Mesothelial cell of epicardium (in vitro differentiated cells): ENCODE data around the gene CEP97. TPM values are rescaled to one million over a fixed set of nuclear protein-coding genes. Genes with fewer than 3 reads are reported as not detected.
"Not testable (repeated sequence)": the region's sequence is repeated elsewhere in the genome, so short reads cannot be mapped to it uniquely, and the experiment has no call there.

Source experiments
- DNase-seq, 2 experiments: peaks; one replicate each; pipeline ENCODE4 v3.0.0; 2021; ENCODE audit warnings: low spot score in 2 of 2; ENCODE audit not compliant: unreplicated experiment in 2 of 2
- H3K27ac Mint-ChIP-seq: 2 replicates; pipeline ENCODE4 v1.8.0; 2021; ENCODE audit warnings: mixed read lengths
- H3K27me3 Mint-ChIP-seq: 2 replicates; pipeline ENCODE4 v1.8.0; 2021; ENCODE audit warnings: low read depth, mixed read lengths
- H3K36me3 Mint-ChIP-seq: 2 replicates; pipeline ENCODE4 v1.8.0; 2021; ENCODE audit warnings: mixed read lengths
- H3K4me1 Mint-ChIP-seq: 2 replicates; pipeline ENCODE4 v1.8.0; 2021; ENCODE audit warnings: mixed read lengths
- H3K4me3 Mint-ChIP-seq: 2 replicates; pipeline ENCODE4 v1.8.0; 2021; ENCODE audit warnings: mild to moderate bottlenecking, moderate library complexity, mixed read lengths
- H3K9me3 Mint-ChIP-seq: 2 replicates; pipeline ENCODE4 v1.8.0; 2021; ENCODE audit warnings: mixed read lengths
- CTCF ChIP-seq: fragments of 200-600 bp; sonication (generic); IDR thresholded peaks from one replicate; pipeline ENCODE4 v1.5.0; 2021; ENCODE audit warnings: antibody characterized with exemption; ENCODE audit not compliant: unreplicated experiment
- total RNA-seq: library from RNA; stranded (reverse); gene quantifications from 3 replicates; pipeline ENCODE4 v1.2.1, GENCODE V29; 2021

Gene CEP97
- total RNA-seq, 1 donor from 2014 or later, result 18.7 TPM

DNA sequence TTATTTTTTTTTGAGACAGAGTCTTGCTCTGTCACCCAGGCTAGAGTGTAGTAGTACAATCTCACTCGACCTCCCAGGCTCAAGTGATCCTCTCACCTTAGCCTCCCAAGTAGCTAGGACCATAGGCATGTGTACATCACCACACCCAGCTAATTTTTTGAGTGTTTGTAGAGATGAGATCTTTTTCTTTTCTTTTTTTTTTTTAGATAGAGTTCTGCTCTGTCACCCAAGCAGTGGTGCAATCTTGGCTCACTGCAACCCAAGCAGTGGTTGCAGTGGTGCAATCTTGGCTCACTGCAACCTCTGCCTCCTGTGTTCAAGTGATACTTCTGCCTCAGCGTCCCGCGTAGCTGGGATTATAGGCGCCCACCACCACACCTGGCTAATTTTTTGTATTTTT is 5.2 kb downstream of the CEP97 start:
- no peaks in the 10 kb centered on the region for H3K27me3 Mint-ChIP-seq
- H3K9me3 Mint-ChIP-seq, result peaks cover 6% of the 10 kb centered on the region
- H3K4me1 Mint-ChIP-seq, result peaks cover 8% of the 10 kb centered on the region
- no peak overlapping the region for H3K27ac Mint-ChIP-seq
- no peak for DNase-seq
- peaks cover 35% of the 10 kb centered on the region for H3K36me3 Mint-ChIP-seq
- TF ChIP-seq CTCF, result no peak
- no peak overlapping the region for H3K4me3 Mint-ChIP-seq

DNA sequence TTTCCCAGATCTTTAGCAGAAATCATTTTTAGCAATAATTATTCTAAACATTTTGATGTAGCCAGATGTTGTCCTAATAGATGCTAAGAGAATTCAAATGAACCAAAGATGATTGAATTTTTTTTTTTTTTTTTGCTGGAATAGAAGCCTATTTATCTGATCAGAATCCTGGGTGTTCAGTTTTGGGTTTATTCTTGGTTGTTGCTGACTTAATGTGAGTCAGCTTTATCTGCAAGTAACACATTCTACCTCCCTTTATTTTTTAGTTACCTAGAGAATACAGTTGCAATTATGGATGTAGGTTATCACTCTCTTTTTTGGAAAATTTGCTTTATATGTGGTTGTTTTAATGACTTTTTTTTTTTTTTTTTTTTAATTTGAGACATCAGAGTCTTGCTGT is 6.4 kb downstream of the CEP97 start:
- Mint-ChIP-seq H3K36me3 (peaks cover 47% of the 10 kb centered on the region), H3K4me1 (peaks cover 3% of the 10 kb centered on the region), H3K27ac (no peak overlapping the region), H3K4me3 (no peak overlapping the region), H3K9me3 (peaks cover 14% of the 10 kb centered on the region), H3K27me3 (no peaks in the 10 kb centered on the region)
- no peak for DNase-seq
- TF ChIP-seq CTCF, result no peak

GRCh38 chr3:101732240-101732641 is 7.8 kb downstream of the CEP97 start:
- H3K36me3 Mint-ChIP-seq, result peaks cover 60% of the 10 kb centered on the region
- H3K4me3 Mint-ChIP-seq, result no peak overlapping the region
- peaks cover 24% of the 10 kb centered on the region for H3K9me3 Mint-ChIP-seq
- H3K4me1 Mint-ChIP-seq, result no peaks in the 10 kb centered on the region
- no peak overlapping the region for H3K27ac Mint-ChIP-seq
- DNase-seq, result no peak
- no peak for TF ChIP-seq CTCF
- H3K27me3 Mint-ChIP-seq, result no peaks in the 10 kb centered on the region

DNA sequence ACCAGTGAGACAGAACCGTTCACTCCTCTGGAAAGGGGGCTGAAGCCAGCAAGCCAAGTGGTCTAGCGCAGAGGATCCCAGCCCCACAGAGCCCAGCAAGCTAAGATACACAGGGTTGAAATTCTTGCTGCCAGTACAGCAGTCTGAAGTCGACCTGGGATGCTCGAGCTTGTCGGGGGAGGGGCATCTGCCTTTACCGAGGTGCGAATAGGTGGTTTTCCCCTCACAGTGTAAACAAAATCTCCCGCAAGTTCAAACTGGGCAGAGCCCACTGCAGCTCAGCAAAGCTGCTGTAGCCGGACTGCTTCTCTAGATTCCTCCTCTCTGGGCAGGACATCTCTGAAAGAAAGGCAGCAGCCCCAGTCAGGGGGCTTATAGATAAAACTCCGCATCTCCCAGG is 11.4 kb downstream of the CEP97 start:
- Mint-ChIP-seq H3K4me1 (no peaks in the 10 kb centered on the region), H3K36me3 (peaks cover 80% of the 10 kb centered on the region), H3K4me3 (no peak overlapping the region), H3K27me3 (no peaks in the 10 kb centered on the region), H3K27ac (no peak overlapping the region), H3K9me3 (peaks cover 50% of the 10 kb centered on the region)
- DNase-seq, result no peak
- TF ChIP-seq CTCF, result no peak

- not testable (repeated sequence) for H3K27ac Mint-ChIP-seq, DNase-seq, H3K4me1 Mint-ChIP-seq, H3K4me3 Mint-ChIP-seq, H3K27me3 Mint-ChIP-seq
- H3K9me3 Mint-ChIP-seq, result peaks cover 41% of the 10 kb centered on the region
- peaks cover 63% of the 10 kb centered on the region for H3K36me3 Mint-ChIP-seq
Measured at GRCh38 chr3:101741914-101742313, 17.5 kb downstream of the CEP97 start.

DNA sequence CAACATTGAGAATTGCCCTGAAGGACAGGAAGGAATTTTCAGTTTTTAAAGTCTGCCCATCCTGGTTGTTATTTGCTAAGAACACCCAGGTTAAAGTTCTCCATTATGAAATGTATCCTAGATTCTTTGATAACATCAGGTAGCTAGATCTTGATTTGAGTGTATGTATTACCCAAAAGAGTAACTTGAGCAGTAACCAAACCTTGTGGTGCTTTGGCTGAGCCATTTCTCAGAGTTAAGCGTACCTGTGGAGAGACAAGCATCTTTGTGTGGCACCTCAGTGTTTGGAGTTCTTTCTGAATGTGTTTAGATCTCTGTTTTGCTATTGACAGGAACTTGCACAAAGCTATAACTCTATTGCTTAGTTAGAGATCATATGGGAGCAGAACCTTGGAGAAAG is 20.4 kb downstream of the CEP97 start:
- H3K9me3 Mint-ChIP-seq, result peaks cover 20% of the 10 kb centered on the region
- DNase-seq, result no peak
- peaks cover 47% of the 10 kb centered on the region for H3K36me3 Mint-ChIP-seq
- H3K4me1 Mint-ChIP-seq, result no peaks in the 10 kb centered on the region
- H3K27me3 Mint-ChIP-seq, result no peaks in the 10 kb centered on the region
- no peak overlapping the region for H3K27ac Mint-ChIP-seq
- no peak overlapping the region for H3K4me3 Mint-ChIP-seq
- no peak for TF ChIP-seq CTCF

GRCh38 chr3:101745934-101746333 is 21.5 kb downstream of the CEP97 start:
- Mint-ChIP-seq H3K9me3 (peaks cover 22% of the 10 kb centered on the region), H3K36me3 (peaks cover 46% of the 10 kb centered on the region)
- not testable (repeated sequence) for H3K4me3 Mint-ChIP-seq, H3K27ac Mint-ChIP-seq, H3K4me1 Mint-ChIP-seq, DNase-seq, H3K27me3 Mint-ChIP-seq

DNA sequence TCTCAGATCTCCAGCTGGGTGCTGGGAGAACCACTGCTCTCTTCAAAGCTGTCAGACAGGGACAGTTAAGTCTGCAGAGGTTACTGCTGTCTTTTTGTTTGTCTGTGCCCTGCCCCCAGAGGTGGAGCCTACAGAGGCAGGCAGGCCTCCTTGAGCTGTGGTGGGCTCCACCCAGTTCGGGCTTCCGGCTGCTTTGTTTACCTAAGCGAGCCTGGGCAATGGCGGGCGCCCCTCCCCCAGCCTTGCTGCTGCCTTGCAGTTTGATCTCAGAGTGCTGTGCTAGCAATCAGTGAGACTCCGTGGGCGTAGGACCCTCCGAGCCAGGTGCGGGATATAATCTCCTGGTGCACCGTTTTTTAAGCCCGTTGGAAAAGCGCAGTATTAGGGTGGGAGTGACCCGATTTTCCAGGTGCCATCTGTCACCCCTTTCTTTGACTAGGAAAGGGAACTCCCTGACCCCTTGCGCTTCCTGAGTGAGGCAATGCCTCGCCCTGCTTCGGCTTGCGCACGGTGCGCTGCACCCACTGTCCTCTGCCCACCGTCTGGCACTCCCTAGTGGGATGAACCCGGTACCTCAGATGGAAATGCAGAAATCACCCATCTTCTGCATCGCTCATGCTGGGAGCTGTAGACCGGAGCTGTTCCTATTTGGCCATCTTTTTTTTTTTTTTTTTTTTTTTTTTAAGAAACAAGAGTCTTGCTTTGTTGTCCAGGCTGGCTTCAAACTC is 29.1 kb downstream of the CEP97 start:
- not testable (repeated sequence) for H3K4me1 Mint-ChIP-seq, DNase-seq, H3K27me3 Mint-ChIP-seq, H3K27ac Mint-ChIP-seq, H3K4me3 Mint-ChIP-seq
- Mint-ChIP-seq H3K36me3 (peaks cover 66% of the 10 kb centered on the region), H3K9me3 (peaks cover 18% of the 10 kb centered on the region)
